GM12892 (cell line): ENCODE measurements around the gene PPP6R1.

Experiments
- POLR2A ChIP-seq: IDR thresholded peaks from 2 replicates; pipeline ENCODE4 v1.6.1; 2011; ENCODE audit warnings: low read depth, low read length, control low read depth
- POLR2AphosphoS5 ChIP-seq: IDR thresholded peaks from 2 replicates; pipeline ENCODE4 v1.6.1; 2011; ENCODE audit warnings: low read depth, low read length, control low read depth

DNA sequence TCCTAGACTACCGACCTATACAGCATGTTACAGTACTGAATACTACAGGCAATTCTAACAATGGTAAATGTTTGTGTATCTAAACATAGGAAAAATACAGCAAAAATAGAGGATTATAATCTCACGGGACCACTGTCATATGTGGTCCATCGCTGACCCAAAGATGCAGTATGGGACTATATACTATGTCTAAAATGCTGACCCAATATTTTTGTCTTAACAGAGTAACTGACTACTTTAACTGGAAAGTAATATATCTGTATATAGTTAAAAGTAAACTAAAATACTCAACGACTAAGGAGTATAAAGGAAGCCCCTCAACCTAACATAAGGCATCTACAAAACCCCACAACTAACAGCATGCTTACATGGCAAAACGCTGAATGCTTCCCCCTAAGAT lies 25.8 kb downstream of the PPP6R1 start:
- TF ChIP-seq POLR2AphosphoS5, result no peak
- TF ChIP-seq POLR2A, result no peak
